A549 (cell line): ENCODE results near the gene WNT6. TPM values are rescaled to one million over a fixed set of nuclear protein-coding genes. Genes with fewer than 3 reads are reported as not detected.
A peak's percentile ranks its signal among the peaks of the same experiment; 100 is the strongest.

Source experiments
- ATAC-seq, 2 experiments: fragments of 200-7000 bp in 1 of 2; fragments of >200 bp in 1 of 2; cut with Nextera tagmentation in 1 of 2; cut with Tn5 transposase in 1 of 2; 3 replicates each; pipeline versions ENCODE4 v1.8.0 to v1.9.1; 2018 to 2020; ENCODE audit warnings: mild to moderate bottlenecking in 1 of 2, moderate library complexity in 1 of 2
- CTCF ChIA-PET: fragments of 300-600 bp; sonication (Branson Sonifier 250); formaldehyde crosslinking; extraction: SDS; loops from one replicate; lab custom pipeline; 2021; ENCODE audit warnings: antibody characterized with exemption, inconsistent platforms; lab: Yijun Ruan, JAX
- POLR2A ChIA-PET: fragments of 350-600 bp; formaldehyde crosslinking; extraction: SDS; loops from one replicate; lab custom pipeline; 2021; ENCODE audit warnings: antibody characterized with exemption, inconsistent platforms; lab: Yijun Ruan, JAX
- DNase-seq, 2 experiments: peaks; one replicate each; pipeline versions ENCODE4 v3.0.0 to v3.0.0-alpha.2; 2011 to 2016; ENCODE audit warnings: low read depth in 1 of 2, low spot score in 1 of 2
- FAIRE-seq: peaks from 2 replicates; lab custom pipeline; 2011; peaks lifted over from hg19 to GRCh38; lab: Jason Lieb, UNC
- H3K27ac ChIP-seq, 2 experiments: fragments of >200 bp; sonication (Bioruptor Twin); formaldehyde crosslinking; 3 replicates each; pipeline ENCODE4 v1.5.1; 2016 to 2017
- H3K4me1 ChIP-seq: fragments of >200 bp; sonication (Bioruptor Twin); formaldehyde crosslinking; 3 replicates; pipeline ENCODE4 v1.6.1; 2016
- H3K4me2 ChIP-seq: fragments of >200 bp; sonication (Bioruptor Twin); formaldehyde crosslinking; 3 replicates; pipeline ENCODE4 v1.6.1; 2016
- H3K4me3 ChIP-seq: fragments of >200 bp; sonication (Bioruptor Twin); formaldehyde crosslinking; 3 replicates; pipeline ENCODE4 v1.5.1; 2016
- H3K9me3 ChIP-seq: fragments of >200 bp; sonication (Bioruptor Twin); formaldehyde crosslinking; 3 replicates; pipeline ENCODE4 v1.6.1; 2016
- BHLHE40 ChIP-seq: IDR thresholded peaks from 2 replicates; pipeline ENCODE4 v1.6.1; 2012; ENCODE audit warnings: low read depth, low read length, inconsistent platforms
- CBX2 ChIP-seq: fragments of 200-600 bp; sonication (generic); IDR thresholded peaks from 2 replicates; pipeline ENCODE4 v1.6.1; 2016; ENCODE audit warnings: low read depth, mild to moderate bottlenecking, borderline replicate concordance
- CBX8 ChIP-seq: fragments of 200-600 bp; sonication (generic); IDR thresholded peaks from 2 replicates; pipeline ENCODE4 v1.6.1; 2016
- CEBPB ChIP-seq, 2 experiments: fragments of >200 bp in 1 of 2; sonication (Bioruptor Twin) in 1 of 2; formaldehyde crosslinking in 1 of 2; IDR thresholded peaks; 2 replicates each; pipeline ENCODE4 v1.6.1; 2012 to 2016
- EHMT2 ChIP-seq: fragments of 200-600 bp; sonication (generic); IDR thresholded peaks from 2 replicates; pipeline ENCODE4 v1.6.1; 2016; ENCODE audit warnings: antibody characterized with exemption, low read depth, mild to moderate bottlenecking, moderate library complexity
- EP300 ChIP-seq, 2 experiments: fragments of >200 bp; sonication (Bioruptor Twin); formaldehyde crosslinking; IDR thresholded peaks; 2 replicates in 1 of 2; 3 replicates in 1 of 2; pipeline ENCODE4 v1.6.1; 2016 to 2017
- ESRRA ChIP-seq: fragments of 150-350 bp; IDR thresholded peaks from 2 replicates; pipeline ENCODE4 v1.6.1; 2014; ENCODE audit warnings: mild to moderate bottlenecking, low read length, borderline replicate concordance
- FOSB ChIP-seq: fragments of 250-450 bp; sonication (Bioruptor Pico); IDR thresholded peaks from 2 replicates; pipeline ENCODE4 v1.5.0; 2020; ENCODE audit warnings: mild to moderate bottlenecking, moderate library complexity
- HDAC2 ChIP-seq: fragments of 200-600 bp; sonication (generic); IDR thresholded peaks from 2 replicates; pipeline ENCODE4 v1.6.1; 2016
- HOXB5 ChIP-seq: fragments of 250-450 bp; sonication (Bioruptor Pico); IDR thresholded peaks from 2 replicates; pipeline ENCODE4 v1.5.0; 2020; ENCODE audit warnings: mild to moderate bottlenecking, moderate library complexity
- JUN ChIP-seq, 2 experiments: fragments of >200 bp; sonication (Bioruptor Twin); formaldehyde crosslinking; IDR thresholded peaks; 2 replicates in 1 of 2; 3 replicates in 1 of 2; pipeline ENCODE4 v1.6.1; 2016 to 2017
- KDM5A ChIP-seq: fragments of 200-600 bp; sonication (generic); IDR thresholded peaks from 2 replicates; pipeline ENCODE4 v1.6.1; 2016; ENCODE audit warnings: antibody characterized with exemption, mild to moderate bottlenecking
- MAFK ChIP-seq: fragments of 450-650 bp; IDR thresholded peaks from 2 replicates; pipeline ENCODE4 v1.6.1; 2014; ENCODE audit not compliant: partially characterized antibody
- MAZ ChIP-seq: fragments of 150-350 bp; IDR thresholded peaks from 2 replicates; pipeline ENCODE4 v1.6.1; 2014; ENCODE audit warnings: antibody characterized with exemption, low read depth, low read length, borderline replicate concordance
- MYC ChIP-seq: IDR thresholded peaks from 2 replicates; pipeline ENCODE4 v1.6.1; 2012; ENCODE audit warnings: mild to moderate bottlenecking, inconsistent platforms, low read length, improper control_type of control experiment, borderline replicate concordance
- NPAS2 ChIP-seq: fragments of 250-450 bp; sonication (Bioruptor Pico); IDR thresholded peaks from 2 replicates; pipeline ENCODE4 v1.8.0; 2022; ENCODE audit warnings: mild to moderate bottlenecking, moderate library complexity, borderline replicate concordance
- RCOR1 ChIP-seq: fragments of 150-350 bp; IDR thresholded peaks from 2 replicates; pipeline ENCODE4 v1.6.1; 2014; ENCODE audit warnings: antibody characterized with exemption, low read length, low read depth
- TFCP2L1 ChIP-seq: fragments of 250-450 bp; sonication (Bioruptor Pico); IDR thresholded peaks from 2 replicates; pipeline ENCODE4 v1.5.0; 2021; ENCODE audit warnings: mild to moderate bottlenecking
- TP53 ChIP-seq: fragments of 250-450 bp; sonication (Bioruptor Pico); IDR thresholded peaks from 2 replicates; pipeline ENCODE4 v1.5.0; 2021; ENCODE audit warnings: mild to moderate bottlenecking, moderate library complexity
- ZFP36 ChIP-seq: fragments of 450-650 bp; IDR thresholded peaks from 2 replicates; pipeline ENCODE4 v1.6.1; 2014; ENCODE audit warnings: borderline replicate concordance; ENCODE audit not compliant: partially characterized antibody
- ZNF302 ChIP-seq: fragments of 250-450 bp; sonication (Bioruptor Pico); IDR thresholded peaks from 2 replicates; pipeline ENCODE4 v1.9.0; 2021; ENCODE audit warnings: inconsistent platforms, mild to moderate bottlenecking, moderate library complexity
- WGBS: methylation state at CpG from one replicate; pipeline ENCODE4 v1.1.6; 2017; ENCODE audit errors: missing lambda C conversion rate; 5-methylcytosine and 5-hydroxymethylcytosine counted together
- polyA plus RNA-seq, 4 experiments: library from polyadenylated mRNA; depleted of rRNA in 3 of 4; stranded (reverse); fragments of >200 nt; fragmentation: RNase III in 1 of 4; extraction: RNeasy Plus Mini Kit Qiagen cat#74134 plus additional on column Dnase treatment in 1 of 4; gene quantifications; 2 replicates in 3 of 4; 3 replicates in 1 of 4; pipeline ENCODE4 v1.2.3, GENCODE V29; 2011 to 2017
- TF ChIP-seq, protein P1 (sequence below): IDR thresholded peaks from 2 replicates; pipeline ENCODE4 v1.6.1; 2012
- TF ChIP-seq, protein P2 (sequence below): fragments of 250-450 bp; sonication (Bioruptor Pico); IDR thresholded peaks from 2 replicates; pipeline ENCODE4 v1.5.0; 2021; ENCODE audit warnings: mild to moderate bottlenecking, moderate library complexity, borderline replicate concordance
- TF ChIP-seq, protein P3 (sequence below): IDR thresholded peaks from 2 replicates; pipeline ENCODE4 v1.6.1; 2012; ENCODE audit warnings: low read depth, borderline replicate concordance
- TF ChIP-seq, protein P4 (sequence below): fragments of 200-600 bp; sonication (generic); IDR thresholded peaks from 2 replicates; pipeline ENCODE4 v1.6.1; 2016; ENCODE audit warnings: antibody characterized with exemption, mild to moderate bottlenecking, moderate library complexity
- TF ChIP-seq, protein P5 (sequence below): fragments of >200 bp; sonication (Bioruptor Twin); formaldehyde crosslinking; IDR thresholded peaks from 3 replicates; pipeline ENCODE4 v1.6.1; 2016

The WNT6 gene
- polyA plus RNA-seq, 2 of the 4 experiments (the other 2 are of a cell fraction): 0.06 to 0.10 TPM

DNA sequence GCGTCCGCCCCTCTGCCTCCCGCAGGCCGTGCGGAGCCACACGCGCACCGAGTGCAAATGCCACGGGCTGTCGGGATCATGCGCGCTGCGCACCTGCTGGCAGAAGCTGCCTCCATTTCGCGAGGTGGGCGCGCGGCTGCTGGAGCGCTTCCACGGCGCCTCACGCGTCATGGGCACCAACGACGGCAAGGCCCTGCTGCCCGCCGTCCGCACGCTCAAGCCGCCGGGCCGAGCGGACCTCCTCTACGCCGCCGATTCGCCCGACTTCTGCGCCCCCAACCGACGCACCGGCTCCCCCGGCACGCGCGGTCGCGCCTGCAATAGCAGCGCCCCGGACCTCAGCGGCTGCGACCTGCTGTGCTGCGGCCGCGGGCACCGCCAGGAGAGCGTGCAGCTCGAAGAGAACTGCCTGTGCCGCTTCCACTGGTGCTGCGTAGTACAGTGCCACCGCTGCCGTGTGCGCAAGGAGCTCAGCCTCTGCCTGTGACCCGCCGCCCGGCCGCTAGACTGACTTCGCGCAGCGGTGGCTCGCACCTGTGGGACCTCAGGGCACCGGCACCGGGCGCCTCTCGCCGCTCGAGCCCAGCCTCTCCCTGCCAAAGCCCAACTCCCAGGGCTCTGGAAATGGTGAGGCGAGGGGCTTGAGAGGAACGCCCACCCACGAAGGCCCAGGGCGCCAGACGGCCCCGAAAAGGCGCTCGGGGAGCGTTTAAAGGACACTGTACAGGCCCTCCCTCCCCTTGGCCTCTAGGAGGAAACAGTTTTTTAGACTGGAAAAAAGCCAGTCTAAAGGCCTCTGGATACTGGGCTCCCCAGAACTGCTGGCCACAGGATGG lies 14.0 kb downstream of the WNT6 start:
- peak; percentile 40 to 55 for ATAC-seq
- 57% methylated on average over 9 of the region's 86 CpGs for WGBS
- POLR2A ChIA-PET: no interaction called here

DNA sequence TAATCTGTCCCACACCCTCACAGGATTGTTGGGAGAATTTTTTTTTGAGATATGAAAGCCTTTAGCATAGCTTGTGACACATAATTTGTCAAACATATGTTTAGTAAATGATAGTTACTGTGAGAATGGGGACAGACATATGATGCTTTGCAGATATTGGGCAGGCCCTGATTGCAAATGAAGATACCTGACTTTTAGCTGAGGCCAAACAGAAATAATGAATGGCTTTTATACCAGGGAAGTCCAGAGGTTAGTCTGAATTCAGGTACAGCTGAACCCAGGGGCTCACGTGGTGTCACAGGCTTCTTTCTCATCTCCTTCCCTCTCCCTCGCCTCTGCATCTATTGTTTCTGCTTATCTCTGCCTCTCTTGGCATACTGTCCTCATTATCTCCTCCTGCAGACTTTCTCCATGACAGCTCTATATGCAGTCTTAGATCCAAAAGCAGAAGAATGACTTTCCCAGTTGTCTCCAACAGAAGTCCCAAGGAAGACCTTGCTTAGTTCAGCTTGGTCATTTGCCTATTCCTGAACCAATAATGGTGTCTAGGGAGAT lies 16.2 kb downstream of the WNT6 start:
- H3K27ac ChIP-seq: no peak overlapping the region

More for the DNA sequence above, 14.0 kb downstream of the WNT6 start:
- CTCF ChIA-PET: interaction anchor here (0.6 to 23.0 kb wide), 9 partner anchors 12 to 497 kb away, joined by 3 to 665 read pairs (median 5); partner anchors contain the start of genes TTLL4 and WNT6
- Histone ChIP-seq H3K4me1 (peaks cover 8% of the 10 kb centered on the region; the same call in 1 of the 3 replicates), H3K4me2 (peak overlapping the region; percentile 73), H3K9me3 (no peaks in the 10 kb centered on the region), H3K4me3 (peak overlapping the region; percentile 28)
- no peak for DNase-seq
- TF ChIP-seq CBX2: no peak
- no peak for TF ChIP-seq CBX8
- no peak for TF ChIP-seq EP300 (IDR thresholded peaks at IDR 0.05)
- no peak for TF ChIP-seq MYC
- TF ChIP-seq MAZ: no peak
- TF ChIP-seq NPAS2 (CRISPR knock-in tag): no peak
- TF ChIP-seq ZNF302 (CRISPR knock-in tag): no peak
- TF ChIP-seq JUN (IDR thresholded peaks at IDR 0.05): no peak
- no peak for TF ChIP-seq BHLHE40
- no peak for TF ChIP-seq TP53 (CRISPR knock-in tag)
- no peak for TF ChIP-seq EHMT2
- TF ChIP-seq FOSB (CRISPR knock-in tag): no peak
- TF ChIP-seq CEBPB (IDR thresholded peaks at IDR 0.05): no peak
- no peak for TF ChIP-seq KDM5A
- TF ChIP-seq MAFK: no peak
- TF ChIP-seq TFCP2L1 (CRISPR knock-in tag): no peak
- no peak for TF ChIP-seq ESRRA
- TF ChIP-seq, protein P1, sequence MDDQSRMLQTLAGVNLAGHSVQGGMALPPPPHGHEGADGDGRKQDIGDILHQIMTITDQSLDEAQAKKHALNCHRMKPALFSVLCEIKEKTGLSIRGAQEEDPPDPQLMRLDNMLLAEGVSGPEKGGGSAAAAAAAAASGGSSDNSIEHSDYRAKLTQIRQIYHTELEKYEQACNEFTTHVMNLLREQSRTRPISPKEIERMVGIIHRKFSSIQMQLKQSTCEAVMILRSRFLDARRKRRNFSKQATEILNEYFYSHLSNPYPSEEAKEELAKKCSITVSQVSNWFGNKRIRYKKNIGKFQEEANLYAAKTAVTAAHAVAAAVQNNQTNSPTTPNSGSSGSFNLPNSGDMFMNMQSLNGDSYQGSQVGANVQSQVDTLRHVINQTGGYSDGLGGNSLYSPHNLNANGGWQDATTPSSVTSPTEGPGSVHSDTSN: no peak
- TF ChIP-seq, protein P2, sequence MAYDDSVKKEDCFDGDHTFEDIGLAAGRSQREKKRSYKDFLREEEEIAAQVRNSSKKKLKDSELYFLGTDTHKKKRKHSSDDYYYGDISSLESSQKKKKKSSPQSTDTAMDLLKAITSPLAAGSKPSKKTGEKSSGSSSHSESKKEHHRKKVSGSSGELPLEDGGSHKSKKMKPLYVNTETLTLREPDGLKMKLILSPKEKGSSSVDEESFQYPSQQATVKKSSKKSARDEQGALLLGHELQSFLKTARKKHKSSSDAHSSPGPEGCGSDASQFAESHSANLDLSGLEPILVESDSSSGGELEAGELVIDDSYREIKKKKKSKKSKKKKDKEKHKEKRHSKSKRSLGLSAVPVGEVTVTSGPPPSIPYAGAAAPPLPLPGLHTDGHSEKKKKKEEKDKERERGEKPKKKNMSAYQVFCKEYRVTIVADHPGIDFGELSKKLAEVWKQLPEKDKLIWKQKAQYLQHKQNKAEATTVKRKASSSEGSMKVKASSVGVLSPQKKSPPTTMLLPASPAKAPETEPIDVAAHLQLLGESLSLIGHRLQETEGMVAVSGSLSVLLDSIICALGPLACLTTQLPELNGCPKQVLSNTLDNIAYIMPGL (CRISPR knock-in tag): no peak
- TF ChIP-seq, all 56 proteins: peak for 0
- no peak overlapping the region for H3K27ac ChIP-seq
- FAIRE-seq: no peak

More for the DNA sequence above, 16.2 kb downstream of the WNT6 start:
- TF ChIP-seq, protein P3, sequence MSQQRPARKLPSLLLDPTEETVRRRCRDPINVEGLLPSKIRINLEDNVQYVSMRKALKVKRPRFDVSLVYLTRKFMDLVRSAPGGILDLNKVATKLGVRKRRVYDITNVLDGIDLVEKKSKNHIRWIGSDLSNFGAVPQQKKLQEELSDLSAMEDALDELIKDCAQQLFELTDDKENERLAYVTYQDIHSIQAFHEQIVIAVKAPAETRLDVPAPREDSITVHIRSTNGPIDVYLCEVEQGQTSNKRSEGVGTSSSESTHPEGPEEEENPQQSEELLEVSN: no peak
- no peak for TF ChIP-seq RCOR1
- no peak for TF ChIP-seq HOXB5 (CRISPR knock-in tag)
- TF ChIP-seq, protein P4, sequence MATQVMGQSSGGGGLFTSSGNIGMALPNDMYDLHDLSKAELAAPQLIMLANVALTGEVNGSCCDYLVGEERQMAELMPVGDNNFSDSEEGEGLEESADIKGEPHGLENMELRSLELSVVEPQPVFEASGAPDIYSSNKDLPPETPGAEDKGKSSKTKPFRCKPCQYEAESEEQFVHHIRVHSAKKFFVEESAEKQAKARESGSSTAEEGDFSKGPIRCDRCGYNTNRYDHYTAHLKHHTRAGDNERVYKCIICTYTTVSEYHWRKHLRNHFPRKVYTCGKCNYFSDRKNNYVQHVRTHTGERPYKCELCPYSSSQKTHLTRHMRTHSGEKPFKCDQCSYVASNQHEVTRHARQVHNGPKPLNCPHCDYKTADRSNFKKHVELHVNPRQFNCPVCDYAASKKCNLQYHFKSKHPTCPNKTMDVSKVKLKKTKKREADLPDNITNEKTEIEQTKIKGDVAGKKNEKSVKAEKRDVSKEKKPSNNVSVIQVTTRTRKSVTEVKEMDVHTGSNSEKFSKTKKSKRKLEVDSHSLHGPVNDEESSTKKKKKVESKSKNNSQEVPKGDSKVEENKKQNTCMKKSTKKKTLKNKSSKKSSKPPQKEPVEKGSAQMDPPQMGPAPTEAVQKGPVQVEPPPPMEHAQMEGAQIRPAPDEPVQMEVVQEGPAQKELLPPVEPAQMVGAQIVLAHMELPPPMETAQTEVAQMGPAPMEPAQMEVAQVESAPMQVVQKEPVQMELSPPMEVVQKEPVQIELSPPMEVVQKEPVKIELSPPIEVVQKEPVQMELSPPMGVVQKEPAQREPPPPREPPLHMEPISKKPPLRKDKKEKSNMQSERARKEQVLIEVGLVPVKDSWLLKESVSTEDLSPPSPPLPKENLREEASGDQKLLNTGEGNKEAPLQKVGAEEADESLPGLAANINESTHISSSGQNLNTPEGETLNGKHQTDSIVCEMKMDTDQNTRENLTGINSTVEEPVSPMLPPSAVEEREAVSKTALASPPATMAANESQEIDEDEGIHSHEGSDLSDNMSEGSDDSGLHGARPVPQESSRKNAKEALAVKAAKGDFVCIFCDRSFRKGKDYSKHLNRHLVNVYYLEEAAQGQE: no peak
- TF ChIP-seq, protein P5, sequence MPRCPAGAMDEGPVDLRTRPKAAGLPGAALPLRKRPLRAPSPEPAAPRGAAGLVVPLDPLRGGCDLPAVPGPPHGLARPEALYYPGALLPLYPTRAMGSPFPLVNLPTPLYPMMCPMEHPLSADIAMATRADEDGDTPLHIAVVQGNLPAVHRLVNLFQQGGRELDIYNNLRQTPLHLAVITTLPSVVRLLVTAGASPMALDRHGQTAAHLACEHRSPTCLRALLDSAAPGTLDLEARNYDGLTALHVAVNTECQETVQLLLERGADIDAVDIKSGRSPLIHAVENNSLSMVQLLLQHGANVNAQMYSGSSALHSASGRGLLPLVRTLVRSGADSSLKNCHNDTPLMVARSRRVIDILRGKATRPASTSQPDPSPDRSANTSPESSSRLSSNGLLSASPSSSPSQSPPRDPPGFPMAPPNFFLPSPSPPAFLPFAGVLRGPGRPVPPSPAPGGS: no peak
- TF ChIP-seq HDAC2: no peak
- TF ChIP-seq BHLHE40: no peak
- TF ChIP-seq MAZ: no peak
- TF ChIP-seq JUN (IDR thresholded peaks at IDR 0.05): no peak
- TF ChIP-seq ZFP36: no peak
- POLR2A ChIA-PET: no interaction called here
- Histone ChIP-seq H3K4me2 (no peak overlapping the region), H3K4me3 (no peak overlapping the region), H3K9me3 (no peaks in the 10 kb centered on the region), H3K4me1 (peaks cover 11% of the 10 kb centered on the region; the same call in 1 of the 3 replicates)
- FAIRE-seq (no peak), DNase-seq (no peak), ATAC-seq (no peak)
- CTCF ChIA-PET: interaction anchor here (0.6 to 23.0 kb wide), 39 partner anchors 7 to 330 kb away, joined by 3 to 665 read pairs (median 5); partner anchors contain the start of genes CDK5R2, WNT6 and ZFAND2B
- WGBS: 16% methylated on average over 2 of the region's 2 CpGs
